Astrocyte (in vitro differentiated cells and primary cell): ENCODE data around the gene POU6F2. TPM values are rescaled to one million over a fixed set of nuclear protein-coding genes. Genes with fewer than 3 reads are reported as not detected.
"Not testable (repeated sequence)": the region's sequence is repeated elsewhere in the genome, so short reads cannot be mapped to it uniquely, and the experiment has no call there.

Experiments
- DNase-seq: peaks from one replicate; pipeline ENCODE4 v3.0.0-alpha.2; 2010; ENCODE audit warnings: low read depth
- FAIRE-seq: peaks from 2 replicates; lab custom pipeline; 2011; peaks lifted over from hg19 to GRCh38; lab: Jason Lieb, UNC
- H2AFZ ChIP-seq: 2 replicates; pipeline ENCODE4 v1.6.0; 2012; ENCODE audit warnings: low read depth, low read length, inconsistent platforms
- H3K27ac ChIP-seq: 2 replicates; pipeline ENCODE4 v1.5.1; 2011; ENCODE audit warnings: low read depth, low read length, inconsistent platforms
- H3K27me3 ChIP-seq: 2 replicates; pipeline ENCODE4 v1.6.0; 2011; ENCODE audit warnings: low read length, inconsistent platforms; ENCODE audit not compliant: insufficient read depth
- H3K36me3 ChIP-seq: 2 replicates; pipeline ENCODE4 v1.5.1; 2011; ENCODE audit warnings: low read length, inconsistent platforms; ENCODE audit not compliant: insufficient read depth
- H3K4me1 ChIP-seq: 2 replicates; pipeline ENCODE4 v1.5.1; 2011; ENCODE audit warnings: low read length, inconsistent platforms; ENCODE audit not compliant: insufficient read depth
- H3K4me2 ChIP-seq: 2 replicates; pipeline ENCODE4 v1.6.0; 2012; ENCODE audit warnings: low read length, inconsistent platforms
- H3K4me3 ChIP-seq: 2 replicates; pipeline ENCODE4 v1.5.1; 2011; ENCODE audit warnings: low read depth, mild to moderate bottlenecking, low read length, inconsistent platforms; ENCODE audit not compliant: insufficient read depth
- H3K79me2 ChIP-seq: 2 replicates; pipeline ENCODE4 v1.6.0; 2012; ENCODE audit warnings: mild to moderate bottlenecking, low read length, inconsistent platforms; ENCODE audit not compliant: insufficient read depth
- H3K9ac ChIP-seq: 2 replicates; pipeline ENCODE4 v1.6.0; 2012; ENCODE audit warnings: mild to moderate bottlenecking, low read length, inconsistent platforms
- H3K9me3 ChIP-seq: 2 replicates; pipeline ENCODE4 v1.5.1; 2012; ENCODE audit warnings: low read depth, mild to moderate bottlenecking, low read length, inconsistent platforms; ENCODE audit not compliant: insufficient read depth
- H4K20me1 ChIP-seq: 2 replicates; pipeline ENCODE4 v1.6.0; 2012; ENCODE audit warnings: low read length, inconsistent platforms; ENCODE audit not compliant: insufficient read depth
- H3K27ac Mint-ChIP-seq: one replicate; pipeline ENCODE4 v1.8.0; 2021; ENCODE audit warnings: mild to moderate bottlenecking, mixed read lengths; ENCODE audit not compliant: unreplicated experiment
- H3K27me3 Mint-ChIP-seq: one replicate; pipeline ENCODE4 v1.8.0; 2021; ENCODE audit warnings: low read depth, mixed read lengths; ENCODE audit not compliant: unreplicated experiment
- H3K36me3 Mint-ChIP-seq: one replicate; pipeline ENCODE4 v1.8.0; 2021; ENCODE audit warnings: low read depth, mixed read lengths; ENCODE audit not compliant: unreplicated experiment
- H3K4me1 Mint-ChIP-seq: one replicate; pipeline ENCODE4 v1.8.0; 2021; ENCODE audit warnings: low read depth, mixed read lengths; ENCODE audit not compliant: unreplicated experiment
- H3K4me3 Mint-ChIP-seq: one replicate; pipeline ENCODE4 v1.8.0; 2021; ENCODE audit warnings: mild to moderate bottlenecking, moderate library complexity, mixed read lengths; ENCODE audit not compliant: unreplicated experiment
- H3K9me3 Mint-ChIP-seq: one replicate; pipeline ENCODE4 v1.8.0; 2021; ENCODE audit warnings: mild to moderate bottlenecking, mixed read lengths; ENCODE audit not compliant: unreplicated experiment
- CTCF ChIP-seq: IDR thresholded peaks from 2 replicates; pipeline ENCODE4 v1.5.1; 2011; ENCODE audit warnings: low read depth, mild to moderate bottlenecking, inconsistent platforms, low read length, moderate library complexity; ENCODE audit not compliant: insufficient read depth
- EZH2 ChIP-seq: IDR thresholded peaks from 2 replicates; pipeline ENCODE4 v1.6.1; 2012; ENCODE audit warnings: mild to moderate bottlenecking, low read length, inconsistent platforms; ENCODE audit not compliant: insufficient read depth
- total RNA-seq: library from RNA; stranded (reverse); gene quantifications from 2 replicates; pipeline ENCODE4 v1.2.1, GENCODE V29; 2021

The POU6F2 gene
- total RNA-seq, 1 donor from 2014 or later, result 0.45 TPM

GRCh38 chr7:39324139-39324760 lies 346.5 kb downstream of the POU6F2 start:
- Mint-ChIP-seq H3K9me3 (no peaks in the 10 kb centered on the region), H3K27ac (no peak overlapping the region), H3K36me3 (no peaks in the 10 kb centered on the region), H3K4me1 (no peaks in the 10 kb centered on the region), H3K27me3 (peaks cover 5% of the 10 kb centered on the region), H3K4me3 (no peak overlapping the region)
- Histone ChIP-seq H3K79me2 (no peaks in the 10 kb centered on the region), H3K27ac (no peak overlapping the region), H3K9me3 (no peaks in the 10 kb centered on the region), H3K4me2 (no peak overlapping the region), H3K4me3 (no peak overlapping the region), H4K20me1 (no peaks in the 10 kb centered on the region), H3K9ac (no peak overlapping the region), H3K36me3 (no peaks in the 10 kb centered on the region), H2AFZ (no peak overlapping the region), H3K27me3 (no peaks in the 10 kb centered on the region), H3K4me1 (no peaks in the 10 kb centered on the region)
- FAIRE-seq, result no peak
- TF ChIP-seq EZH2 (no peak), CTCF (no peak)
- no peak for DNase-seq

- H3K79me2 ChIP-seq, H3K27me3 Mint-ChIP-seq, H3K9me3 Mint-ChIP-seq, H3K27ac Mint-ChIP-seq, H3K4me3 Mint-ChIP-seq, H4K20me1 ChIP-seq, H3K9ac ChIP-seq, H3K9me3 ChIP-seq, H3K4me1 Mint-ChIP-seq, H3K4me3 ChIP-seq, H2AFZ ChIP-seq, H3K4me1 ChIP-seq, H3K4me2 ChIP-seq, H3K36me3 Mint-ChIP-seq, H3K36me3 ChIP-seq, H3K27me3 ChIP-seq, FAIRE-seq, H3K27ac ChIP-seq, DNase-seq: not testable (repeated sequence)
Observed at GRCh38 chr7:39331607-39332006, 353.9 kb downstream of the POU6F2 start.

- no peaks in the 10 kb centered on the region for H3K9me3 Mint-ChIP-seq
- peaks cover 9% of the 10 kb centered on the region for H3K4me1 Mint-ChIP-seq
- Histone ChIP-seq H3K4me1 (peaks cover 8% of the 10 kb centered on the region), H3K4me2 (no peak overlapping the region), H3K36me3 (no peaks in the 10 kb centered on the region), H3K9me3 (no peaks in the 10 kb centered on the region), H3K27ac (no peak overlapping the region), H3K9ac (no peak overlapping the region), H3K79me2 (no peaks in the 10 kb centered on the region), H4K20me1 (no peaks in the 10 kb centered on the region), H2AFZ (no peak overlapping the region), H3K27me3 (no peaks in the 10 kb centered on the region), H3K4me3 (no peak overlapping the region)
- DNase-seq (no peak), FAIRE-seq (no peak)
- no peak overlapping the region for H3K27ac Mint-ChIP-seq
- no peaks in the 10 kb centered on the region for H3K36me3 Mint-ChIP-seq
- peaks cover 8% of the 10 kb centered on the region for H3K27me3 Mint-ChIP-seq
- TF ChIP-seq EZH2, result no peak
- no peak for TF ChIP-seq CTCF
- no peak overlapping the region for H3K4me3 Mint-ChIP-seq
Observed at GRCh38 chr7:39332142-39332541, 354.4 kb downstream of the POU6F2 start.
